Bladder microvascular endothelial cell (primary cell): ENCODE measurements around the gene TC2N. TPM values are rescaled to one million over a fixed set of nuclear protein-coding genes. Genes with fewer than 3 reads are reported as not detected.

Experiments used
- total RNA-seq: library from RNA; depleted of rRNA; stranded (reverse); fragments of >200 nt; gene quantifications from 2 replicates; pipeline ENCODE4 v1.2.3, GENCODE V29; 2014

Gene TC2N
- total RNA-seq: 0.16 and 3.3 TPM in 2 replicates

DNA sequence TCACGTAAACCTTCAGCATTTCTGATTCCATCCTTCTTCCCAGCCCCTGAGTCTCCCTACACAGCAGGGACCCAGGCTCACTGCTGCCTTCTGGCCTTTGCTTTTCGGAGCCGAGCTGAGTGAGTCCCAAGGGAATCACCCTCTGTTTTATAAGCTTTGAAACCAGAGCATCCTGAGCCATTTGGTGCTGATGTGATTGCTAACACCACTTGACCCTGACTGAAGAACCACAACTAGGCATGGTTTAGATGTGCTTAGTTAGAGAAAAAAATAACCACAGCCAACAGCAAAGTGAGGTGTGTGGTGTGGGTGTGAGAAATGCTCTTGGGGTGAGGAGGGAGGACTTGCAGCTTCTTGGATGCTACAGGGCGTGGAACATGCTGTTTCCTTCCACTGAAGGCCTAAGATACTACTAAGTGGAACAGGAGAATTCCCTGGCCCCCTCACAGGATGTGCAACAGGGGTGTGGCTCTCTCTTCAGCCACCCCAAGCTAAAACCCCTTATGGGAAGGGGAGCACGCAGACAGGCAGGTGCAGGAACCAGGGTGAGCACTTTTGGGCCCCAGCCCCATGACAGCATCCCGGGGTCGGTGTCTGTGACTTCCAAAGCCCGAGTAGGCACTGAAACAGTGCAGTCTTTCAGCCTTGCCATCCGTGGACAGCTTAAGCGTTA is at the start of gene TC2N:
TC2N (minus strand) TSS at position 221 of the 673 bp plus-strand sequence. CDS start 53,767 bp downstream, outside the sequence.

DNA sequence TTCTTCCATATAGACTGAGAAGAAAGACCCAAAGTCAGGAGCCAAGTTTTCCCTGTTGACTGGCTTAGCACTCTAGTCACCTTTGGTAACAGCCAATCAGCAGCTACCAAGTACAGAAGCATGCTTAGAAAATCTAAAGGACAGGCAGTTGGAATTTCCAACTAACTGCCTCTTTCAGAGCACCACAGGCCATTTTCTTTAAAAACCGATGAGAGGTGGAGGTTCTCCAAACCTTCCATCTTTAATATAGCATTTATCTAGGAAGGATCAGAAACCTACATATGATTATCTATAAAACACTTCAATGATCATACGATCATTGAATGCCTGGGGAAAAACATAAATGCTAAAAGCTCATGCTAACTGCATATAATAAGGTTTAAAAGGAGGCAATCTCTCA is 135.3 kb downstream of the TC2N start, which contains the start of gene CATSPERB:
CATSPERB (minus strand) TSS at position 101 of the 400 bp plus-strand sequence. CDS start 2,607 bp downstream, outside the sequence.

Other genes starting within 250 kb of the TC2N start
- gene CATSPERB, start 135.4 kb downstream of the TC2N start, total RNA-seq: not detected in 2 replicates
- gene FBLN5, start 80.2 kb upstream of the TC2N start, total RNA-seq: 0.32 and 0.63 TPM in 2 replicates
- 14.9 and 53.0 TPM in 2 replicates for gene TRIP11, start 172.5 kb upstream of the TC2N start, total RNA-seq
- gene ATXN3, start 239.0 kb upstream of the TC2N start, total RNA-seq: 50.3 and 109 TPM in 2 replicates